Mesendoderm (in vitro differentiated cells): ENCODE data around the gene IKBKG.

Experiments used
- DNase-seq: peaks from one replicate; pipeline ENCODE4 v3.0.0; 2013
- H2AK5ac ChIP-seq: 2 replicates; pipeline ENCODE4 v1.6.1; 2013; ENCODE audit warnings: low read length, inconsistent platforms
- H2BK120ac ChIP-seq: 2 replicates; pipeline ENCODE4 v1.6.1; 2013; ENCODE audit warnings: low read depth, mild to moderate bottlenecking, low read length, moderate library complexity, mixed read lengths
- H2BK15ac ChIP-seq: replicated peaks from 2 replicates; pipeline ENCODE4 v1.6.1; 2013; ENCODE audit warnings: low read depth, mild to moderate bottlenecking, moderate library complexity
- H2BK5ac ChIP-seq: 2 replicates; pipeline ENCODE4 v1.6.1; 2013; ENCODE audit warnings: low read length, inconsistent platforms
- H3K18ac ChIP-seq: 2 replicates; pipeline ENCODE4 v1.6.1; 2013; ENCODE audit warnings: mild to moderate bottlenecking, low read length, mixed read lengths
- H3K23ac ChIP-seq: one replicate; pipeline ENCODE4 v1.6.1; 2013; ENCODE audit warnings: low read length
- H3K27ac ChIP-seq: 2 replicates; pipeline ENCODE4 v1.5.1; 2013; ENCODE audit warnings: low read depth, mild to moderate bottlenecking, inconsistent platforms, low read length, moderate library complexity
- H3K27me3 ChIP-seq: 2 replicates; pipeline ENCODE4 v1.6.1; 2013; ENCODE audit warnings: low read length, control low read depth, mild to moderate bottlenecking, inconsistent platforms; ENCODE audit not compliant: insufficient read depth, poor library complexity
- H3K36me3 ChIP-seq: 2 replicates; pipeline ENCODE4 v1.6.1; 2013; ENCODE audit warnings: low read length, inconsistent platforms; ENCODE audit not compliant: control insufficient read depth, insufficient read depth
- H3K4ac ChIP-seq: one replicate; pipeline ENCODE4 v1.6.1; 2013; ENCODE audit warnings: low read depth, mild to moderate bottlenecking, low read length, moderate library complexity
- H3K4me1 ChIP-seq: 2 replicates; pipeline ENCODE4 v1.6.1; 2013; ENCODE audit warnings: low read depth, low read length, inconsistent platforms; ENCODE audit not compliant: control insufficient read depth
- H3K4me2 ChIP-seq: 2 replicates; pipeline ENCODE4 v1.6.1; 2013; ENCODE audit warnings: low read length
- H3K4me3 ChIP-seq: 2 replicates; pipeline ENCODE4 v1.5.1; 2013; ENCODE audit warnings: mild to moderate bottlenecking, low read length
- H3K56ac ChIP-seq: one replicate; pipeline ENCODE4 v1.6.1; 2013; ENCODE audit warnings: low read length
- H3K79me1 ChIP-seq: 2 replicates; pipeline ENCODE4 v1.6.1; 2013; ENCODE audit warnings: low read length, inconsistent platforms
- H3K79me2 ChIP-seq: 2 replicates; pipeline ENCODE4 v1.6.1; 2013; ENCODE audit warnings: mild to moderate bottlenecking, low read length; ENCODE audit not compliant: control insufficient read depth, insufficient read depth
- H3K9ac ChIP-seq: 2 replicates; pipeline ENCODE4 v1.6.1; 2013; ENCODE audit warnings: low read length, inconsistent platforms
- H4K5ac ChIP-seq: one replicate; pipeline ENCODE4 v1.6.1; 2013; ENCODE audit warnings: low read length
- H4K8ac ChIP-seq: one replicate; pipeline ENCODE4 v1.6.1; 2013; ENCODE audit warnings: low read depth, mild to moderate bottlenecking, control low read depth, low read length, moderate library complexity
- WGBS: extraction: QIAGEN DNeasy Blood & Tissue Kit; methylation state at CpG from one replicate; pipeline ENCODE4 v1.1.7; 2013; ENCODE audit warnings: low lambda C conversion rate, missing lambda C conversion rate; ENCODE audit not compliant: insufficient coverage; ENCODE audit errors: extremely low coverage; 5-methylcytosine and 5-hydroxymethylcytosine counted together

IKBKG gene

DNA sequence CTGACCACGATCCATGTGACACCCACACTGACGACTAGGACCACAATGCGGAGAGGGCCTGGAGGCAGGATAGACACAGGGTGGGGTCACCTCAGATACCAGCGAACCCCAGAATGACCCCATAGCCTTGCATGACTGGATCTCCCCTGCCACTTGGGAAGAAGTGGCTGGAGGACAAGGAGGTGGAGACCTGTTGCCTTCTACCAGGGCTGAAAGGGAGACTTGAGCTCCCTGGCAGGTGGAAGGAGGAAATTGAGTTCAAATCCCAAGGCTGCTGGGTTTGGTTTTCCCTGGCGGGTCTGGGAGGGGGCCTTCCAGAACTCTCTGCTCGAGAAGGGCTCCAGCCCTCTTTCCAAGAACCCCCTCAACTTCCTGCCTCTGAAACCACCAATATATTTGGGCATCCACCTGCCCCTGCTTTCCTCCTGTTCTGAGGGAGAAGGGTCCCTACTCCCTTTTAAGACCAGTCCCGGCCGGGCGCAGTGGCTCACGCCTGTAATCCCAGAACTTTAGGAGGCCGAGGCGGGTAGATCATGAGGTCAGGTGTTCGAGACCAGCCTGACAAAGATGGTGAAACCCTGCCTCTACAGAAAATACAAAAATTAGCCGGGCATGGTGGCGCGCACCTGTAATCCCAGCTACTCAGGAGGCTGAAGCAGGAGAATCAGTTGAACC lies 34.4 kb upstream of the IKBKG start:
- Histone ChIP-seq H3K4me2 (no peak overlapping the region), H3K23ac (no peak overlapping the region), H2AK5ac (no peak overlapping the region), H2BK120ac (no peak overlapping the region), H3K4me3 (no peak overlapping the region), H3K36me3 (no peaks in the 10 kb centered on the region), H3K27ac (no peak overlapping the region), H3K4me1 (no peaks in the 10 kb centered on the region), H2BK15ac (no peak overlapping the region), H2BK5ac (no peak overlapping the region), H3K18ac (no peak overlapping the region), H3K27me3 (no peaks in the 10 kb centered on the region), H3K79me2 (no peaks in the 10 kb centered on the region), H3K79me1 (no peaks in the 10 kb centered on the region), H4K5ac (no peak overlapping the region), H3K56ac (no peak overlapping the region), H4K8ac (no peak overlapping the region), H3K9ac (no peak overlapping the region), H3K4ac (no peak overlapping the region)
- no peak for DNase-seq
- no CpG with 5 or more reads among the region's 16 CpGs for WGBS

DNA sequence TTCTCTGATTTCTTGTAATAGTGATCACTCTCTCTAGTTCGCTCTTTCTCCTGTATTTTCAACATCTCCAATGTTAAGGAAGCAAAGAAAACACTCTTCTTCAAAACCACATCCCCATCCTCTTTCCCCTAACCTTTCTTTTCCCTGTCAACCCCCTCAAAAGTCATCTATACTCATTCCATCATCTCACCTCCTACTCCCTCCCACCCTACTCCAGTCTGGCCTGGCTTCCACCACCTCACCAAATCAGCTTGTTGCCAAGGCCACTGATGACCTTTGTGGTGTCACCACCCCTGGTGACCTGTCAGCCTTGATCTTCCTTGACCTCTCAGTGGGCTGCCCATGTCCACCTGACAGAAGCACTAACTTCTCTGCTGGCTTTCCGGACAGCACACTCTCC lies 33.7 kb upstream of the IKBKG start:
- no peaks in the 10 kb centered on the region for H3K36me3 ChIP-seq
- no CpG with 5 or more reads among the region's 2 CpGs for WGBS

DNA sequence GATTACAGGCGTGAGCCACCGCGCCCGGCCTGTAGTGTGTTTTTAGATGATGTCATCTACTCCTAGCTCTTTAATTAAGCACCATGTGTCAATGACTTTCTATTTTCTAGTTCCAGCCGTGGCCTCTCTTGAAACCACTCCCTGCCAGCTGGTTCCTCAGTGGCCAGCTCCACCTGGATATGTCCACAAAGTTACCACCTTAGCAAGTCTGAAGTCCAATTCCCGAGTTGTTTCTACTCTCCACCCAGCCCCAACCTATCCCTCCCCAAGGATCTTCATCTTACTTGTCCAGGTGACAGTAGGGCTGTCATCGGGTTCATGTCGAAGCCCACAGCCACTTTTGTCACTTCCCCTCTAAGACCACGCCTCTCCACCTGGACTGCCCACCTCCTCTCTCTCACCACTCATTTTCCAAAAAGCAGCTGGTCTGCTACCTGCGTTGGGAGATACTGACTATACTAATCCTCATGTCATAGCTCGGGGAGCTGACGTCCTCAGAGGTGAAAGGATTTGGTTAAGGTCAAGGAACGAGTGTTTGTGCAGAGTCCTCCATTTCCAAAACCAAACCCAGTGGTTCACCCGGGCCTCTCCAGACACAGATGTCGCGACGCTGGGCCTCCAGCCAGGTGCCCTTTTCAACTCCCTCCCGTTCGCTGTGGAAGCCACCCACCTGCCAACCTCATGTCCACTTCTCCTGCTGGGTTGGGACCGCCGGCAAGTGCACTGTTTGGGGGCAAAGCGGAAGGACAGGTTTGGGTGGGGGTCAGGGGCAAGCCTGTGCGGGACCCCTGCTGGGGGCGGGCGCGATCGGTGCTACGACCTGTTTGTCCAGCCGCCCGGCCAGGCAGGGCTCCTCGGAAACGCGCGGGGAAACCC lies 32.1 kb upstream of the IKBKG start:
- H3K4ac ChIP-seq, result no peak overlapping the region
- no peaks in the 10 kb centered on the region for H3K36me3 ChIP-seq
- H2BK5ac ChIP-seq, result no peak overlapping the region
- peak overlapping the region; percentile 80 for H3K56ac ChIP-seq
- H3K79me1 ChIP-seq, result no peaks in the 10 kb centered on the region
- H2BK15ac ChIP-seq, result no peak overlapping the region
- H3K4me3 ChIP-seq, result peak overlapping the region; percentile 38
- no peak overlapping the region for H3K27ac ChIP-seq
- H3K18ac ChIP-seq, result peak overlapping the region; percentile 69
- H4K8ac ChIP-seq, result no peak overlapping the region
- no peak for DNase-seq
- no peaks in the 10 kb centered on the region for H3K27me3 ChIP-seq
- WGBS, result no CpG with 5 or more reads among the region's 34 CpGs
- no peak overlapping the region for H2BK120ac ChIP-seq
- no peak overlapping the region for H4K5ac ChIP-seq
- no peaks in the 10 kb centered on the region for H3K79me2 ChIP-seq
- no peaks in the 10 kb centered on the region for H3K4me1 ChIP-seq
- no peak overlapping the region for H2AK5ac ChIP-seq
- peak overlapping the region; percentile 14 for H3K4me2 ChIP-seq
- H3K9ac ChIP-seq, result peak overlapping the region; percentile 75
- no peak overlapping the region for H3K23ac ChIP-seq

More for the DNA sequence above, 33.7 kb upstream of the IKBKG start:
- Histone ChIP-seq H4K8ac (no peak overlapping the region), H2BK120ac (no peak overlapping the region), H3K4me1 (no peaks in the 10 kb centered on the region), H3K4ac (no peak overlapping the region), H4K5ac (no peak overlapping the region), H2AK5ac (no peak overlapping the region), H3K56ac (no peak overlapping the region), H3K9ac (no peak overlapping the region), H3K18ac (no peak overlapping the region), H3K27ac (no peak overlapping the region), H2BK15ac (no peak overlapping the region), H3K27me3 (no peaks in the 10 kb centered on the region), H3K4me2 (no peak overlapping the region), H3K4me3 (no peak overlapping the region), H3K79me2 (no peaks in the 10 kb centered on the region), H3K79me1 (no peaks in the 10 kb centered on the region), H2BK5ac (no peak overlapping the region), H3K23ac (no peak overlapping the region)
- DNase-seq, result no peak

DNA sequence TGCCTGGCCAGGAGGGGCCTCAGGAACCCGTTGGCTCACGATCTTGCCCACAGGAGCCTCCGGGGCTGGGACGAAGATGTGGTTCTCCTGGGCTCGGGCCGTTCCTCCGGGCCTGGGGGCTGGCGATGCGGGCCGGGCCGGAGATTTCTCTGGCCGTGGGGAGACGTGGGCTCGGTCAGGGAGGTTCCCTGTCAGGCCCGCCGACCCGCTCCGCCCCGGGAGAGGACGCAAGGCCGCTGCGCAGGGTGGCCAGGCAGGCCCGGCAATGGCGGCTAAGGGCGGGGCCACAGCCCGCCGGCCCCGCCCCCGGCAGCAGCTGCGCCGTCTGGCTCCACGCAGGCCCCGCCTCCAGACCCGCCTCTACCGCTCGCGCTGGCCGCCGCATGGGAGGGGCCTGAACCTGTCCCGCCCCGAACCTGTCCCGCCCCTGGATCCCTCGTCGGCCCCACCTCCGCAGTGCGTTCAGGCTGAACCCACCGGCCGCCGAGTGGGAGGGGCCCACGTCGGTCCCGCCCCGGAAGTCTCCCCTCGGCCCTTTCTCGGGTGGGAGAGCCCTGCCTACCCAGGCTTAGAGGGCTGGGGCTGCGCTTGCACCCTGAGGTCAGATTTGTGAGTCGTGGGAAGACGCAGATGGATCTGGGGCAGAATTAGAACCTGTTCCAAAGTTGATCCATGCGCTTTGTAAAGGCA lies 31.3 kb upstream of the IKBKG start, which contains the start of gene FAM3A:
TSS of gene FAM3A (minus strand) at position 267 of the 690 bp plus-strand sequence. CDS start 460 bp downstream, outside the sequence.
- Histone ChIP-seq H3K4me3 (peak within 1 kb of the TSS; percentile 47), H3K79me2 (no peaks in the 10 kb centered on the region), H3K9ac (peak within 1 kb of the TSS; percentile 83), H3K18ac (peak within 1 kb of the TSS; percentile 69), H3K4ac (no peak within 1 kb of the TSS), H3K56ac (peak within 1 kb of the TSS; percentile 88), H3K23ac (no peak within 1 kb of the TSS), H2BK120ac (no peak within 1 kb of the TSS), H3K36me3 (no peaks in the 10 kb centered on the region), H2AK5ac (no peak within 1 kb of the TSS), H4K8ac (peak within 1 kb of the TSS; percentile 39), H2BK15ac (no peak within 1 kb of the TSS), H3K27me3 (no peaks in the 10 kb centered on the region), H3K79me1 (no peaks in the 10 kb centered on the region), H2BK5ac (no peak within 1 kb of the TSS), H4K5ac (no peak within 1 kb of the TSS), H3K4me2 (peak within 1 kb of the TSS; percentile 78), H3K27ac (peak within 1 kb of the TSS; percentile 84), H3K4me1 (no peaks in the 10 kb centered on the region)
- WGBS, result no CpG with 5 or more reads among the region's 59 CpGs
- DNase-seq, result peak; percentile 89

DNA sequence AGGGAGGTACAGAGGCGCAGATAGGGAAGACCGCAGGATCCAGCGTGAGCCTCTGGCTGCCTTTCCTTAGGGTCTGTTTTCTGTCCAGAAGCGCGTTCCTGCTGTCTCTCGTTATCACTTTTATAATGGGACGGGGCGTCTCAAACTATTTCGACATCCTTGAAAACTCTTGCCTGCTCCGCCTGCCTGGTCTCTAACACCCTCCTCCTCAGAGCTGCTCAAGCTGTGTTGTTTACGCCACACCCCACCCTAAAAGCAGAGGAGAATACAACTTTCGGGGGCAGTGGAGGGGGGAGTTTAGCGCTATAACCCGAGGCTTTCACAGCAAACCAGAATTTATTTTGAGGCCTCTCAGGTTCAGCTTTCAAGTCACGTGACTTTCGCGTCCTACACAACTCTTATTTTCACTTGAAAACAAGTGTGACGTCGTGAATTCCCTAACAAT lies 30.7 kb upstream of the IKBKG start:
- peak overlapping the region; percentile 47 for H3K4me3 ChIP-seq
- H3K56ac ChIP-seq, result peak overlapping the region; percentile 88
- peak overlapping the region; percentile 61 for H3K18ac ChIP-seq
- H3K4ac ChIP-seq, result no peak overlapping the region
- no peaks in the 10 kb centered on the region for H3K4me1 ChIP-seq
- no peak overlapping the region for H4K5ac ChIP-seq
- DNase-seq, result peak; percentile 65
- H3K27me3 ChIP-seq, result no peaks in the 10 kb centered on the region
- H3K79me2 ChIP-seq, result no peaks in the 10 kb centered on the region
- WGBS, result no CpG with 5 or more reads among the region's 19 CpGs
- peak overlapping the region; percentile 39 for H4K8ac ChIP-seq
- peak overlapping the region; percentile 84 for H3K27ac ChIP-seq
- H3K36me3 ChIP-seq, result no peaks in the 10 kb centered on the region
- no peak overlapping the region for H3K23ac ChIP-seq
- no peak overlapping the region for H2BK15ac ChIP-seq
- H2BK5ac ChIP-seq, result no peak overlapping the region
- no peaks in the 10 kb centered on the region for H3K79me1 ChIP-seq
- no peak overlapping the region for H2BK120ac ChIP-seq
- H2AK5ac ChIP-seq, result no peak overlapping the region
- peak overlapping the region; percentile 78 for H3K4me2 ChIP-seq
- H3K9ac ChIP-seq, result peak overlapping the region; percentile 83
